Prostate gland (tissue), 2 donors: ENCODE measurements around the gene GNRH2. TPM values are rescaled to one million over a fixed set of nuclear protein-coding genes. Genes with fewer than 3 reads are reported as not detected.

Source experiments
- DNase-seq: peaks from one replicate; pipeline ENCODE4 v3.0.0-alpha.2; 2019; ENCODE audit warnings: low spot score
- H3K27ac ChIP-seq, 2 donors: fragments of 200-600 bp; sonication (generic); 2 replicates each; pipeline ENCODE4 v1.5.1; 2017 to 2019
- H3K27me3 ChIP-seq: fragments of 200-600 bp; sonication (generic); replicated peaks from 2 replicates; pipeline ENCODE4 v1.5.1; 2019; ENCODE audit not compliant: insufficient read depth
- H3K36me3 ChIP-seq, 2 donors: fragments of 200-600 bp; sonication (generic); 1 replicate in 1 of 2; 2 replicates in 1 of 2; pipeline versions ENCODE4 v1.5.1 to v1.8.1; 2017 to 2019
- H3K4me1 ChIP-seq: fragments of 200-600 bp; sonication (generic); replicated peaks from 2 replicates; pipeline ENCODE4 v1.5.1; 2019
- H3K4me3 ChIP-seq, 2 donors: fragments of 200-600 bp; sonication (generic); 2 replicates each; pipeline ENCODE4 v1.5.1; 2017 to 2019
- H3K9me3 ChIP-seq: fragments of 200-600 bp; sonication (generic); 2 replicates; pipeline ENCODE4 v1.5.1; 2017
- CTCF ChIP-seq, 4 experiments: fragments of 200-600 bp in 2 of 4; fragments of 450-650 bp in 2 of 4; sonication (generic) in 2 of 4; IDR thresholded peaks; 1 replicate in 3 of 4; 2 replicates in 1 of 4; pipeline ENCODE4 v1.5.1; 2016 to 2019; ENCODE audit warnings: antibody characterized with exemption in 4 of 4, mild to moderate bottlenecking in 2 of 4, moderate library complexity in 2 of 4
- POLR2A ChIP-seq: fragments of 450-650 bp; IDR thresholded peaks from one replicate; pipeline ENCODE4 v1.6.1; 2016; ENCODE audit warnings: antibody characterized with exemption, mild to moderate bottlenecking
- POLR2AphosphoS5 ChIP-seq: sonication (generic); formaldehyde crosslinking; IDR thresholded peaks from one replicate; pipeline ENCODE4 v1.6.1; 2017; ENCODE audit warnings: antibody characterized with exemption
- WGBS: methylation state at CpG from one replicate; pipeline ENCODE4 v1.1.5; 2018; 5-methylcytosine and 5-hydroxymethylcytosine counted together
- intact Hi-C: fragments of 100-400 bp; cut with DNase I; formaldehyde crosslinking; loops from one replicate; pipeline ENCODE4 v1.14.2; 2022
- total RNA-seq, 2 donors: library from RNA; depleted of rRNA; stranded (reverse); fragments of >200 nt; gene quantifications; one replicate each; pipeline ENCODE4 v1.1.0, GENCODE V29; 2016

GNRH2 gene
- total RNA-seq, 2 donors from 2014 or later = not detected

DNA sequence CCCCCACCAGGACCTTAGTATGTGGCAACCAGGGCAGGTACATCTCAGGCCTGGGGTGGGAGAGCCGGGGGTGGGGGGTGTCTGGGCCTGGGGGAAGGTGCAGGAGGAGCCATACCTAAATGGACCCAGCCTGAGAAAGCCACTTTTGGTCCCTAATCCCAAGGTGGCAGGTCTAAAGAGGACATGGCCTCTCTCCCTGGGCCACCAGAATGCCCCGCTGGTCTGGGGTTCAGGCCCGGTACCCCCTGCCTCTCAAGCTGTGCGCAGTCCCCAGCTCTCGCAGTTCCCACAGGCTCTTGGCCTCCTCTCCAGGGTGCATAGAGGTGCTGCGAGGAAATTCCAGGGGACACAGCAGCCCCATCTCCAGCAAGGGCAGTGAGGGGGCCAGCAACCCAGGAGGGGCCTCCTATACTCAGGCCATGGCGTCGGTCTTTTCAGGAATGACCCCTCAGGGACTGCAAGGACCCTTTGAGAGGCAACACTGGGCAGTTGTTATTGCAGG lies 42.2 kb downstream of the GNRH2 start:
- Histone ChIP-seq H3K4me1 (no peaks in the 10 kb centered on the region), H3K4me3 (no peak overlapping the region), H3K9me3 (no peaks in the 10 kb centered on the region), H3K27me3 (no peaks in the 10 kb centered on the region), H3K36me3 (no peaks in the 10 kb centered on the region), H3K27ac (no peak overlapping the region)
- TF ChIP-seq POLR2A = no peak
- TF ChIP-seq POLR2AphosphoS5 = no peak
- TF ChIP-seq CTCF (IDR thresholded peaks at IDR 0.05) = no peak
- WGBS = 95% methylated on average over 6 of the region's 8 CpGs
- DNase-seq = no peak
- intact Hi-C loops = no loop called here

DNA sequence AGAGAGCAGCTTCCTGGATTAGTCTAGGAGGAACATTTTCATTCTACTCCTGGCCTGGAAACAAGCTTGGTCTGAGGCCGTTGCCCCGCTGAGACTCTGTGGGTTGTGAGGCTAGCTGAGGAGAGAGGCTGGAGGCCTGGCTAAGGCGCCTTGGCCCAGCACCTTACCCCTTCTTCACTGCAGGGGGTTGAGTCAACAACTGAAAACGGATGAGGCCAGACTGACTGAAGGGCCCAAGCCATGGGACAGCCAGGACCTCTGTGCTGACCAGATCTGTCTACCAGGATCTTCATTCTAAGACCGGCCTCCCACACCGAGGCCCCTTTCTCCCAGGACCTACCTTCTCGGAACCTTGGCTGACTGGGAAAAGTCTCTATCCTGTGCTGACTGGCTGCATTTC lies 44.6 kb downstream of the GNRH2 start:
- Histone ChIP-seq H3K9me3 (no peaks in the 10 kb centered on the region), H3K4me3 (no peak overlapping the region), H3K27me3 (no peaks in the 10 kb centered on the region), H3K27ac (no peak overlapping the region), H3K4me1 (no peaks in the 10 kb centered on the region), H3K36me3 (no peaks in the 10 kb centered on the region)
- TF ChIP-seq POLR2AphosphoS5 = no peak
- TF ChIP-seq POLR2A = no peak
- no peak for TF ChIP-seq CTCF (IDR thresholded peaks at IDR 0.05)
- intact Hi-C loops = no loop called here
- 87% methylated on average over 7 of the region's 7 CpGs for WGBS
- no peak for DNase-seq

GRCh38 chr20:3090565-3090964 lies 47.1 kb downstream of the GNRH2 start:
- WGBS = 7% methylated on average over 1 of the region's 1 CpG
- H3K27me3 ChIP-seq = no peaks in the 10 kb centered on the region
- H3K4me1 ChIP-seq = no peaks in the 10 kb centered on the region
- no peaks in the 10 kb centered on the region for H3K9me3 ChIP-seq
- H3K27ac ChIP-seq = no peak overlapping the region
- no peaks in the 10 kb centered on the region for H3K36me3 ChIP-seq
- H3K4me3 ChIP-seq = no peak overlapping the region
- no peak for TF ChIP-seq POLR2AphosphoS5
- TF ChIP-seq POLR2A = no peak
- no peak for TF ChIP-seq CTCF (IDR thresholded peaks at IDR 0.05)
- intact Hi-C loops = no loop called here
- DNase-seq = no peak

- WGBS = 17% methylated on average over 38 of the region's 81 CpGs
- H3K27me3 ChIP-seq = no peaks in the 10 kb centered on the region
- intact Hi-C loops = no loop called here
- TF ChIP-seq POLR2AphosphoS5 (no peak), CTCF (IDR thresholded peaks at IDR 0.05) (no peak), POLR2A (no peak)
- no peak for DNase-seq
- no peaks in the 10 kb centered on the region for H3K36me3 ChIP-seq
- H3K4me1 ChIP-seq = no peaks in the 10 kb centered on the region
- no peaks in the 10 kb centered on the region for H3K9me3 ChIP-seq
- peak overlapping the region in 1 of 2 donors; percentile 13 for H3K4me3 ChIP-seq
- no peak overlapping the region for H3K27ac ChIP-seq
Measured at GRCh38 chr20:3092611-3093379, 49.4 kb downstream of the GNRH2 start.

DNA sequence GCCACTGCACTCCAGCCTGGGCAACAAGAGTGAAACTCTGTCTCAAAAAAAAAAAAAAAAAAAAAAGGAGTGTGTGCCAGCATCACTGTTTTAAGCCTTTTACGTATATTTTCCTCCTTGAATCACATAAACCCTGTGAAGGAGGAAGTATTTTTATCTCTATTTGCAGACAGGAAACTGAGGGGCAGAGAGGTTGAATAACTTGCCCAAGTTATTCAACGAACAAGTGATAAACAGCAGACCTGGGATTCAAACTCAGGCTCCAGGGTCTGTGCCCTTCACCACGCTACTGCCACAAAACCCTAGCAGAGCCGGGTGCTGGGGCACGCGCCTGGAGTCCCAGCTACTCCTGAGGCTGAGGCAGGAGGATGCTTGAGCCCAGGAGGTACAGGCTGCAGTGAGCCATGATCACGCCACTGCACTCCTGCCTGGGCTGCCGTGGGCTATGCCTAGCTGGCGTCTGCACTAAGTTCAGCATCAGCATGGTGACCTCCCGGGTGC lies 50.5 kb downstream of the GNRH2 start:
- Histone ChIP-seq H3K4me3 (no peak overlapping the region), H3K4me1 (no peaks in the 10 kb centered on the region), H3K36me3 (no peaks in the 10 kb centered on the region), H3K27ac (no peak overlapping the region), H3K27me3 (no peaks in the 10 kb centered on the region), H3K9me3 (no peaks in the 10 kb centered on the region)
- no peak for DNase-seq
- TF ChIP-seq POLR2A = no peak
- TF ChIP-seq POLR2AphosphoS5 = no peak
- TF ChIP-seq CTCF (IDR thresholded peaks at IDR 0.05) = no peak
- WGBS = 62% methylated on average over 10 of the region's 10 CpGs
- intact Hi-C loops = no loop called here
